HUES6 (cell line): ENCODE data around the gene SGK1.
"Not testable (repeated sequence)": the region's sequence is repeated elsewhere in the genome, so short reads cannot be mapped to it uniquely, and the experiment has no call there.

ENCODE experiments used
- H3K27ac ChIP-seq: 2 replicates; pipeline ENCODE4 v1.7.0; 2013; ENCODE audit warnings: low read depth, mild to moderate bottlenecking, low read length, inconsistent platforms
- H3K27me3 ChIP-seq: 2 replicates; pipeline ENCODE4 v1.6.1; 2013; ENCODE audit warnings: low read length; ENCODE audit not compliant: control insufficient read depth, insufficient read depth
- H3K36me3 ChIP-seq: 2 replicates; pipeline ENCODE4 v1.6.1; 2013; ENCODE audit warnings: low read length; ENCODE audit not compliant: control insufficient read depth, insufficient read depth
- H3K4me1 ChIP-seq: 2 replicates; pipeline ENCODE4 v1.6.1; 2013; ENCODE audit warnings: low read length; ENCODE audit not compliant: control insufficient read depth, insufficient read depth
- H3K4me3 ChIP-seq: 2 replicates; pipeline ENCODE4 v1.5.1; 2013; ENCODE audit warnings: low read depth, low read length
- H3K9ac ChIP-seq: one replicate; pipeline ENCODE4 v1.6.1; 2013; ENCODE audit warnings: mild to moderate bottlenecking, low read length
- H3K9me3 ChIP-seq: 2 replicates; pipeline ENCODE4 v1.6.1; 2013; ENCODE audit warnings: low read depth, low read length; ENCODE audit not compliant: control insufficient read depth, insufficient read depth

The SGK1 gene

DNA sequence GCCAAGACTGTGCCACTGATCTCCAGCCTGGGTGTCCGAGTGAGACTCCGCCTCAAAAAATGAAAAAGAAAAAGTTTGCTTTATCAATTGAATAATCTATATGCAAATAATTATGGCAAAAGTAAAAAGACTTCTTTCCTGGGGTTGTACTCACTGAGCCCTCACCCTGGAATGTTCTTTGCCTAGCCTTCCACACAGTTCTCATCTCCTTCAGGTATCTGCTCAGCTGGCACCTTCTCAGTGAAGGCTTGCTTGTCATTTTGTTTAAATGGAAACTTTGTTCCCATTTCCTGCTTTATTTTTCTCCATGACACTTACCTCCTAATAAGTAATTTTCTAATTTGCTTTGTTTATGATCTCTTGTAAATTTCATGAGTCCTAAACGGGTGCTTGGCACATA is 96.7 kb downstream of the SGK1 start:
- Histone ChIP-seq H3K9ac (no peak overlapping the region), H3K27ac (no peak overlapping the region), H3K36me3 (no peaks in the 10 kb centered on the region), H3K4me1 (no peaks in the 10 kb centered on the region), H3K27me3 (no peaks in the 10 kb centered on the region), H3K9me3 (no peaks in the 10 kb centered on the region), H3K4me3 (no peak overlapping the region)

DNA sequence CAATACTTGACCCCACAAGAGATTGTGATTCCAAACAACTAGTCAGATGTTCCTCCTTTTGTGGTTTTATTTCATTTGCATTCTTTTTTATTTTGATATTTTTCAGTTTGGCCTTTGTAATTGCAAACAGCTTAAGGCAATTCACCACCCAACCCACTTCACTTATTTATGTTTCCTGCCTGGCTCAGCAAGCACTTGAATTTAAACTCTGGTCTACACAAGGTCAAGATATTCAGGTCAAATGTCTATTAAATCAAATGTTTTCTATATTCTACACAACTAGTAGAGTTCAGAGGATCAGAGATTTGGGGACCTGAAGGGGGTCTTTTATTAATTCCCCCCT is 100.1 kb downstream of the SGK1 start:
- H3K4me1 ChIP-seq: no peaks in the 10 kb centered on the region
- no peaks in the 10 kb centered on the region for H3K27me3 ChIP-seq
- H3K27ac ChIP-seq: no peak overlapping the region
- H3K9ac ChIP-seq: no peak overlapping the region
- H3K9me3 ChIP-seq: no peaks in the 10 kb centered on the region
- H3K36me3 ChIP-seq: no peaks in the 10 kb centered on the region
- H3K4me3 ChIP-seq: no peak overlapping the region

DNA sequence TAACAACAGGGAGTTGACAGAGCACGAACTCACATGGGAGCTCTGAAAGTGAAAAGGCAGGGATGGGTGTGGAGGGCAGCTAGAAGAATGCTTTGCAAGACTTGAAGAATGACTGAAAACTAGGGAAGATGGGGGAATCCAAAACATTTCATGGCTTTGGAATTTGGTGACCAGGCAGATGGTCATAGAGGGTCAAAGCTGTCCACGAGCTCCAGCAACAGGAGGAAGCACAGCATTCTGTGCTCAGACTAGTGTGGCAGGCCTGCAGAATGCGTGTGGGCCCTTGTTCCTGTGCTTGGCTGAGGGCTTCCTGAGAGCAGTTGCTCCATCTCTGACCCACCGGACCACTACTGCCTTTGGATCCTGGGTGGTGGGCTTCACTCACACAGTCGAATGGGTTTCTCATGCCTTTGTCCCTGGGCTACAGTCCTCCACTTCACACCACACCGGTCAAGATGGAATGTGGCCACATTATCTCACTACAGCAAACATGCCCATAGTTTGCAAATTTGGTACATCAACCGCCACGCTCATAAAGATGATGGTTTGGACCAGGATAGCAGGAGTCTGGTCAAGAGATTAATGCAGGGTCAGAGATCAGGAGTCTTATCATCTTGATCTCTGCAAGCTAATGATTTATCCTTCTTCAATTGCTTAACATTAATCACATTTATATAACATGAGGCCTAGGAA is 100.7 kb downstream of the SGK1 start:
- Histone ChIP-seq H3K4me1 (no peaks in the 10 kb centered on the region), H3K9ac (no peak overlapping the region), H3K27ac (no peak overlapping the region)

DNA sequence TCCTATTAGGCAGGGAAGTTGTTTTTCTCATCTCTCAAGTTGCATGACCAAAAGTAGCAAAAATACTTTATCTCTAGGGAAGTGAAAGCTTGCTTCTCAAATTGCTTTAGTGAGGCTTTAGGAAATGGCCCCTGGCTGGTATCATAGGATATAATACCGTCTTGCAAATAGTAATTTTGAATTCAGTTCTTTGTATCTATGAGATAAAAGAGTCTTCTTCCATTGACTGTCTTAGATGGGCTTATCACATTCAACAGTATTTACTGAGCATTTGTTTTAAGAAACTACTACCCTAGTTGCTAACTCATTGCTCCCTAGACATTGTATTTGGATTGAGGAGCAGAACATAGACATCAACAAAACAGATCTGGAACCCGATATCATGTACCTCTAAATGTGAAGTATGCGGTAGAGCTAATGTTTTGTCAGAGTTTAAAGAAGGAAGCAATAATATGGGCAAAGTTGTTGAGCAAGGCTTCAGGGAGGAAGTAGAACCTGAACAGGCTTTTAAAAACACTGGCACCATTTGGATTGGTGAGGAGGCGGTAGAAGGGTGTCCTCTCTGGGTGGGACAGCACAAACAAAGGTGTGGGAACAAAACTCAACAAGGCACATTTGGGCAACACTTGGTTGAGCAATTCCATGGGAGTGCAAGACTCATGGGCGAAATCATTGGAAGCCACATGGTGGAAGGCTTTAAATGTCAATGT is 101.5 kb downstream of the SGK1 start:
- Histone ChIP-seq H3K9ac (no peak overlapping the region), H3K4me3 (no peak overlapping the region), H3K27me3 (no peaks in the 10 kb centered on the region), H3K36me3 (no peaks in the 10 kb centered on the region), H3K9me3 (no peaks in the 10 kb centered on the region), H3K27ac (no peak overlapping the region), H3K4me1 (no peaks in the 10 kb centered on the region)

More for the DNA sequence above, 100.7 kb downstream of the SGK1 start:
- Histone ChIP-seq H3K9me3 (no peaks in the 10 kb centered on the region), H3K4me3 (no peak overlapping the region), H3K27me3 (no peaks in the 10 kb centered on the region), H3K36me3 (no peaks in the 10 kb centered on the region)

- H3K4me1 ChIP-seq, H3K9me3 ChIP-seq, H3K36me3 ChIP-seq, H3K4me3 ChIP-seq, H3K27ac ChIP-seq, H3K9ac ChIP-seq, H3K27me3 ChIP-seq: not testable (repeated sequence)
Measured at GRCh38 chr6:134213410-134213809, 104.5 kb downstream of the SGK1 start.

GRCh38 chr6:134211297-134211696 is 106.6 kb downstream of the SGK1 start:
- Histone ChIP-seq H3K4me3 (no peak overlapping the region), H3K9ac (no peak overlapping the region)

DNA sequence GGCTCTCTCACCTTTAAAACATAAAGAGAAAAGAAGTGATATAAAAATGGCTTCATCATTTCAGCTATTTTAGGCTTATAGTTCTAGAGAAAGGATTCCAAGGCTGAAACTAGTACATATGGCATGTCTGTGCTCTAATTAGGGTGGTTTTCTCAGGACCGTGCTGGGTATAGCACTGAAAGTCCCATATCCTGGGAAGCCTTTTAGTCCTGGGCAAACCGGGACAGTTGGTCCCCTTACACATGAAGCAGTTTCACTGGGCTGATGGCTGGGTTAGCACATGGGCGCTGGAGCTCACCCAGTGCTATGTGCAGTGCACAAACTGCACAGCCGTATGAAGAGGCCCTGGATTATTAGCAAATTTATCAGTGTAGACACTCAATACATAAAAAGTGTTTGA is 110.5 kb downstream of the SGK1 start:
- Histone ChIP-seq H3K4me3 (no peak overlapping the region), H3K27me3 (no peaks in the 10 kb centered on the region), H3K27ac (no peak overlapping the region), H3K4me1 (no peaks in the 10 kb centered on the region), H3K36me3 (no peaks in the 10 kb centered on the region), H3K9me3 (no peaks in the 10 kb centered on the region), H3K9ac (no peak overlapping the region)

More at GRCh38 chr6:134211297-134211696, 106.6 kb downstream of the SGK1 start:
- H3K27ac ChIP-seq: no peak overlapping the region
- no peaks in the 10 kb centered on the region for H3K27me3 ChIP-seq
- no peaks in the 10 kb centered on the region for H3K36me3 ChIP-seq
- no peaks in the 10 kb centered on the region for H3K4me1 ChIP-seq
- H3K9me3 ChIP-seq: no peaks in the 10 kb centered on the region

DNA sequence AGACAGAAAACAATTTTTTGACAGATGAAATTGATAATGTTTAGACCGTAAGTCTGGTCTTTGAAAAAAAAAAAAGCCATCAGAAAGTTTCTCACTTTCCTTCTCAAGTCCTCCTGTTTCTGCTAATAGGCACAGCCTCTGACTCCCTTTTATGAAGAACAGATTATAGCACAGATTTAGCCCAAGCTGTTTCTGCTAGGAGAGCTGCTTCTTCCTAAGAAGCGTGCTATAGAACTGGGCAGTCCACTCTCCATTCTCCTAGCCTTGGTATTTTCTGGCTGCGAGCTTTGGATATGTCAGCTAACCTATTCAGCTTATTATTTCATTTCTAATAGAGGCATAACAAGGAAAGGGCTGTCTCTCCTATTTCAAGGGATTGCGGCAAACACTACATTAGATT is 112.5 kb downstream of the SGK1 start:
- no peaks in the 10 kb centered on the region for H3K9me3 ChIP-seq
- H3K36me3 ChIP-seq: no peaks in the 10 kb centered on the region
- no peak overlapping the region for H3K4me3 ChIP-seq
- H3K27ac ChIP-seq: no peak overlapping the region
- no peak overlapping the region for H3K9ac ChIP-seq
- no peaks in the 10 kb centered on the region for H3K27me3 ChIP-seq
- H3K4me1 ChIP-seq: no peaks in the 10 kb centered on the region

DNA sequence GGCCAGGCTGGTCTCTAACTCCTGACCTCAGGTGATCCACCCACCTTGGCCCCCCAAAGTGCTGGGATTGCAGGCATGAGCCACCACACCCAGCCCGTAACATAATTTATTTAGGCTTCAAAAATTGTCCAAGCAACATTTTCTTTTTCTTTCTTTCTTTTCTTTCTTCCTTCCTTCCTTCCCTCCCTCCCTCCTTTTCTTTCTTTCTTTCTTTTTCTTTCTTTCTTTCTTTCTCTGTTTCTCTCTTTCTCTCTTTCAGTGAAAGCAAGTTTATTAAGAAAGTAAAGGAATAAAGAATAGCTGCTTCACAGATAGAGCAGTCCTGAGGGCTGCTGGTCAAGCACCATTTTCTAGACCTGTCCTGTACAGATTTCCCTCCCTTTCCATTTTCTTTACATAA is 113.2 kb downstream of the SGK1 start:
- H3K27me3 ChIP-seq, H3K9me3 ChIP-seq, H3K4me1 ChIP-seq, H3K27ac ChIP-seq, H3K4me3 ChIP-seq, H3K9ac ChIP-seq, H3K36me3 ChIP-seq: not testable (repeated sequence)

- Histone ChIP-seq H3K27ac (no peak overlapping the region), H3K9ac (no peak overlapping the region), H3K4me1 (peaks cover 5% of the 10 kb centered on the region; the same call in 1 of the 2 replicates), H3K27me3 (no peaks in the 10 kb centered on the region), H3K9me3 (no peaks in the 10 kb centered on the region), H3K4me3 (no peak overlapping the region), H3K36me3 (no peaks in the 10 kb centered on the region)
Measured at GRCh38 chr6:134204031-134204430, 113.9 kb downstream of the SGK1 start.

- Histone ChIP-seq H3K9me3 (no peaks in the 10 kb centered on the region), H3K27ac (no peak overlapping the region), H3K36me3 (no peaks in the 10 kb centered on the region), H3K4me1 (peaks cover 5% of the 10 kb centered on the region; the same call in 1 of the 2 replicates), H3K4me3 (no peak overlapping the region), H3K27me3 (no peaks in the 10 kb centered on the region), H3K9ac (no peak overlapping the region)
Measured at GRCh38 chr6:134201716-134202115, 116.2 kb downstream of the SGK1 start.
